ENCODE data around the gene BMAL1. TPM values are rescaled to one million over a fixed set of nuclear protein-coding genes. Genes with fewer than 3 reads are reported as not detected.

BMAL1 gene
- total RNA-seq, 1 experiment from 2014 or later: 3.3 TPM

- Histone ChIP-seq H4K8ac (replicated peaks; ENCODE audit: insufficient read length, low read depth, low read length) (no peak overlapping the region), H3K23me2 (ENCODE audit: insufficient read length, low read depth, low read length, poor library complexity, severe bottlenecking) (no peaks in the 10 kb centered on the region), H2BK5ac (ENCODE audit: insufficient read length, low read length) (no peak overlapping the region), H3K4me2 (ENCODE audit: insufficient read depth, insufficient read length, low read length) (no peak overlapping the region), H3K56ac (ENCODE audit: insufficient read length, low read depth, low read length) (no peak overlapping the region), H4K20me1 (ENCODE audit: control insufficient read depth, insufficient read depth, insufficient read length) (no peaks in the 10 kb centered on the region), H3K9ac (ENCODE audit: extremely low read depth, insufficient read length, low read length) (no peak overlapping the region), H2BK15ac (ENCODE audit: low read depth, low read length) (no peak overlapping the region), H3K27me3 (ENCODE audit: insufficient read depth, low read length) (no peaks in the 10 kb centered on the region), H3K14ac (ENCODE audit: insufficient read depth, low read length) (no peak overlapping the region), H3K27ac (ENCODE audit: insufficient read length, low read depth, low read length) (no peak overlapping the region), H3K4ac (ENCODE audit: low read depth, low read length) (no peak overlapping the region), H2BK12ac (ENCODE audit: insufficient read length, low read depth, low read length) (no peak overlapping the region), H3T11ph (ENCODE audit: low read length) (no peak overlapping the region), H4K91ac (ENCODE audit: insufficient read length, low read depth, low read length) (no peak overlapping the region), H4K5ac (ENCODE audit: insufficient read length, low read depth, low read length) (no peak overlapping the region), H2BK20ac (ENCODE audit: low read depth, low read length, poor library complexity, severe bottlenecking) (no peak overlapping the region), H3K18ac (ENCODE audit: insufficient read length, low read depth, low read length) (no peak overlapping the region), H2AK5ac (ENCODE audit: insufficient read length, low read length) (no peak overlapping the region), H2AFZ (ENCODE audit: low read length) (no peak overlapping the region), H2BK120ac (ENCODE audit: low read depth, low read length, poor library complexity, severe bottlenecking) (no peak overlapping the region), H3K79me2 (ENCODE audit: insufficient read depth, low read length) (no peaks in the 10 kb centered on the region), H3K79me1 (ENCODE audit: insufficient read depth, low read depth, low read length, poor library complexity, severe bottlenecking) (no peaks in the 10 kb centered on the region), H3K4me1 (ENCODE audit: insufficient read depth, low read length) (no peaks in the 10 kb centered on the region), H3K9me3 (ENCODE audit: control insufficient read depth, low read depth, low read length) (no peaks in the 10 kb centered on the region), H3K23ac (ENCODE audit: insufficient read length, low read depth, low read length) (no peak overlapping the region)
- Mint-ChIP-seq H3K36me3 (ENCODE audit: insufficient read depth in 1 of 3, low read depth in 3 of 3) (no peaks in the 10 kb centered on the region), H3K27me3 (ENCODE audit: low read depth) (no peaks in the 10 kb centered on the region), H3K4me1 (peaks cover 9 to 13% of the 10 kb centered on the region in 2 experiments), H3K4me3 (no peak overlapping the region), H3K27ac (no peak overlapping the region), H3K9me3 (no peaks in the 10 kb centered on the region)
- peak; percentile 72 for DNase-seq
- peak; percentile 92 for TF ChIP-seq CTCF (conservative IDR thresholded peaks at IDR 0.05)
- WGBS (ENCODE audit: extremely low coverage, insufficient read length, low lambda C conversion rate): no CpG with 5 or more reads among the region's 4 CpGs
Measured at GRCh38 chr11:13238879-13239514, 38.6 kb upstream of the BMAL1 start.
